GM12878 (cell line): ENCODE data around the gene SERTAD2. TPM values are rescaled to one million over a fixed set of nuclear protein-coding genes. Genes with fewer than 3 reads are reported as not detected.

Source experiments
- ATAC-seq: fragments of 200-7000 bp; cut with Tn5 transposase; 3 replicates; pipeline ENCODE4 v1.9.1; 2020; ENCODE audit warnings: mild to moderate bottlenecking, moderate library complexity
- BruUV-seq: library from RNA; stranded (reverse); fragments of 400-500 nt; replicated peaks from 2 replicates; lab custom pipeline; 2021; lab: Mats Ljungman, UMichigan
- CTCF ChIA-PET: fragments of 300-600 bp; sonication (Branson Sonifier 250); formaldehyde crosslinking; extraction: SDS; loops from one replicate; lab custom pipeline; 2021; ENCODE audit warnings: inconsistent platforms; lab: Yijun Ruan, JAX
- POLR2A ChIA-PET: fragments of 350-600 bp; formaldehyde crosslinking; extraction: SDS; loops from one replicate; lab custom pipeline; 2021; ENCODE audit warnings: inconsistent platforms; lab: Charles Lee
- RAD21 ChIA-PET: fragments of 300-600 bp; sonication (Branson Sonifier 250); formaldehyde crosslinking; loops from one replicate; lab custom pipeline; 2023; ENCODE audit warnings: antibody characterized with exemption; ENCODE audit not compliant: unreplicated experiment; lab: Charles Lee
- SMC1A ChIA-PET: fragments of 300-600 bp; sonication (Branson Sonifier 250); formaldehyde crosslinking; loops from one replicate; lab custom pipeline; 2023; ENCODE audit not compliant: unreplicated experiment, uncharacterized antibody; lab: Charles Lee
- DNase-seq: peaks from one replicate; pipeline ENCODE4 v3.0.0-alpha.2; 2011; ENCODE audit warnings: low read depth, low spot score
- FAIRE-seq: peaks from 3 replicates; lab custom pipeline; 2011; peaks lifted over from hg19 to GRCh38; lab: Jason Lieb, UNC
- H2AFZ ChIP-seq: 2 replicates; pipeline ENCODE4 v1.6.0; 2011; ENCODE audit warnings: low read depth, low read length, control low read depth; ENCODE audit not compliant: control insufficient read depth
- H3K27ac ChIP-seq: 2 replicates; pipeline ENCODE4 v1.5.1; 2011; ENCODE audit warnings: control low read depth; ENCODE audit not compliant: control insufficient read depth, insufficient read depth
- H3K27me3 ChIP-seq, 2 experiments: replicated peaks in 1 of 2; 2 replicates each; pipeline versions ENCODE4 v1.6.0 to v1.6.1; 2011; ENCODE audit warnings: low read length in 1 of 2; ENCODE audit not compliant: control insufficient read depth in 2 of 2, insufficient read depth in 2 of 2
- H3K36me3 ChIP-seq, 2 experiments: 2 replicates each; pipeline ENCODE4 v1.5.1; 2011; ENCODE audit warnings: low read length in 1 of 2; ENCODE audit not compliant: control insufficient read depth in 2 of 2, insufficient read depth in 2 of 2
- H3K4me1 ChIP-seq: 2 replicates; pipeline ENCODE4 v1.6.1; 2011; ENCODE audit warnings: mild to moderate bottlenecking, low read length, moderate library complexity, mixed read lengths; ENCODE audit not compliant: control insufficient read depth, insufficient read depth
- H3K4me2 ChIP-seq: 2 replicates; pipeline ENCODE4 v1.6.0; 2011; ENCODE audit warnings: control low read depth; ENCODE audit not compliant: control insufficient read depth, insufficient read depth
- H3K4me3 ChIP-seq: fragments of 200-600 bp; sonication (generic); 2 replicates; pipeline ENCODE4 v1.5.1; 2016
- H3K79me2 ChIP-seq: 2 replicates; pipeline ENCODE4 v1.6.0; 2011; ENCODE audit warnings: low read length; ENCODE audit not compliant: control insufficient read depth, insufficient read depth
- H3K9ac ChIP-seq: 2 replicates; pipeline ENCODE4 v1.8.0; 2011; ENCODE audit warnings: low read length, control low read depth, mixed read lengths; ENCODE audit not compliant: control insufficient read depth, insufficient read depth
- H3K9me3 ChIP-seq: replicated peaks from 3 replicates; pipeline ENCODE4 v1.5.1; 2011; ENCODE audit warnings: mild to moderate bottlenecking, low read length; ENCODE audit not compliant: control insufficient read depth, insufficient read depth
- H4K20me1 ChIP-seq: 2 replicates; pipeline ENCODE4 v1.6.0; 2011; ENCODE audit not compliant: control insufficient read depth, insufficient read depth
- GABPA ChIP-seq: IDR thresholded peaks from 2 replicates; pipeline ENCODE4 v1.6.1; 2014; ENCODE audit warnings: antibody characterized with exemption, low read depth, mild to moderate bottlenecking, inconsistent platforms
- HDAC2 ChIP-seq: fragments of 200-600 bp; sonication (generic); IDR thresholded peaks from 2 replicates; pipeline ENCODE4 v1.6.1; 2017
- HDAC6 ChIP-seq: fragments of 200-600 bp; sonication (generic); IDR thresholded peaks from one replicate; pipeline ENCODE4 v1.8.0; 2017; ENCODE audit warnings: antibody characterized with exemption; ENCODE audit not compliant: unreplicated experiment
- WGBS: methylation state at CpG from one replicate; pipeline ENCODE4 v1.1.6; 2016; ENCODE audit warnings: low lambda C conversion rate; ENCODE audit not compliant: insufficient replicate concordance, insufficient coverage; ENCODE audit errors: missing lambda C conversion rate; 5-methylcytosine and 5-hydroxymethylcytosine counted together
- in situ Hi-C: fragments of 300-500 bp; cut with MboI; formaldehyde crosslinking; loops from 9 replicates; pipeline ENCODE4 v1.14.3; 2018; ENCODE audit warnings: mixed read lengths
- intact Hi-C: fragments of 100-400 bp; cut with micrococcal nuclease; formaldehyde crosslinking; loops from one replicate; pipeline ENCODE4 v1.14.2; 2022; ENCODE audit not compliant: unreplicated experiment
- polyA plus RNA-seq, 11 experiments: library from polyadenylated mRNA; depleted of rRNA in 4 of 11; unstranded in 6 of 11; stranded (reverse) in 5 of 11; fragments of >200 nt; fragmentation: Nextera tagmentation in 4 of 11; fragmentation: Illumina TruSeq in 1 of 11; extraction: Ambion mirVana in 4 of 11; extraction: Trizol in 1 of 11; gene quantifications; 1 replicate in 1 of 11; 2 replicates in 10 of 11; pipeline versions ENCODE4 v1.2.1 to v1.2.3, GENCODE V29; 2011 to 2016; ENCODE audit warnings: inconsistent platforms in 2 of 11, missing spikeins in 2 of 11, low read depth in 1 of 11
- total RNA-seq, 4 experiments: library from RNA; depleted of rRNA in 3 of 4; stranded (reverse); fragments of >200 nt in 3 of 4; fragmentation: Illumina TruSeq in 1 of 4; extraction: Trizol in 1 of 4; gene quantifications; 2 replicates each; pipeline versions ENCODE4 v1.2.1 to v1.2.3, GENCODE V29; 2013 to 2021
- TF ChIP-seq, protein P1 (sequence below): IDR thresholded peaks from 2 replicates; pipeline ENCODE4 v1.6.1; 2011; ENCODE audit warnings: borderline replicate concordance, low read depth, mild to moderate bottlenecking, moderate library complexity, low read length; ENCODE audit not compliant: insufficient read depth, poor library complexity, severe bottlenecking
- TF ChIP-seq, protein P2 (sequence below): IDR thresholded peaks from 2 replicates; pipeline ENCODE4 v1.6.1; 2012; ENCODE audit warnings: low read depth, low read length, improper control_type of control experiment

The SERTAD2 gene
- total and polyA plus RNA-seq, 10 of the 15 experiments (the other 5 are each of a cell fraction or from before 2014, with no cell fraction given), result 7.9 to 28.7 (median 20.1) TPM

- CTCF ChIA-PET, result no interaction called here
- H3K27me3 ChIP-seq, result no peaks in the 10 kb centered on the region
- H3K27ac ChIP-seq, result no peak overlapping the region
- 40% methylated on average over 12 of the region's 12 CpGs for WGBS
- BruUV-seq, result no TSS peak
- no peak overlapping the region for H3K9ac ChIP-seq
- ATAC-seq (no peak), FAIRE-seq (no peak), DNase-seq (no peak)
- POLR2A ChIA-PET, result no interaction called here
- SMC1A ChIA-PET, result interaction anchor here (0.6 to 1.9 kb wide), 3 partner anchors 20 to 230 kb away, joined by 3 to 6 read pairs (median 3); no protein-coding TSS in a partner anchor
- H3K4me1 ChIP-seq, result peaks cover 23% of the 10 kb centered on the region
- no peak overlapping the region for H3K4me2 ChIP-seq
- H3K9me3 ChIP-seq, result no peaks in the 10 kb centered on the region; the same call in 2 of the 3 replicates
- no peak overlapping the region for H2AFZ ChIP-seq
- RAD21 ChIA-PET, result no interaction called here
- H4K20me1 ChIP-seq, result no peaks in the 10 kb centered on the region
- intact Hi-C loops (no loop called here), in situ Hi-C loops (no loop called here)
- H3K4me3 ChIP-seq, result no peak overlapping the region
- no peaks in the 10 kb centered on the region for H3K36me3 ChIP-seq
- H3K79me2 ChIP-seq, result no peaks in the 10 kb centered on the region
- TF ChIP-seq HDAC6 (no peak), HDAC2 (no peak), GABPA (no peak)
- TF ChIP-seq, protein P1, sequence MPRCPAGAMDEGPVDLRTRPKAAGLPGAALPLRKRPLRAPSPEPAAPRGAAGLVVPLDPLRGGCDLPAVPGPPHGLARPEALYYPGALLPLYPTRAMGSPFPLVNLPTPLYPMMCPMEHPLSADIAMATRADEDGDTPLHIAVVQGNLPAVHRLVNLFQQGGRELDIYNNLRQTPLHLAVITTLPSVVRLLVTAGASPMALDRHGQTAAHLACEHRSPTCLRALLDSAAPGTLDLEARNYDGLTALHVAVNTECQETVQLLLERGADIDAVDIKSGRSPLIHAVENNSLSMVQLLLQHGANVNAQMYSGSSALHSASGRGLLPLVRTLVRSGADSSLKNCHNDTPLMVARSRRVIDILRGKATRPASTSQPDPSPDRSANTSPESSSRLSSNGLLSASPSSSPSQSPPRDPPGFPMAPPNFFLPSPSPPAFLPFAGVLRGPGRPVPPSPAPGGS, result no peak
- TF ChIP-seq, protein P2, sequence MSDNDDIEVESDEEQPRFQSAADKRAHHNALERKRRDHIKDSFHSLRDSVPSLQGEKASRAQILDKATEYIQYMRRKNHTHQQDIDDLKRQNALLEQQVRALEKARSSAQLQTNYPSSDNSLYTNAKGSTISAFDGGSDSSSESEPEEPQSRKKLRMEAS, result no peak
Measured at GRCh38 chr2:64601785-64602391, 51.8 kb downstream of the SERTAD2 start.
